Liver (tissue), 9 donors: ENCODE measurements around the gene KCNT1. TPM values are rescaled to one million over a fixed set of nuclear protein-coding genes. Genes with fewer than 3 reads are reported as not detected.

Experiments
- DNase-seq: peaks from one replicate; pipeline ENCODE4 v3.0.0-alpha.2; 2017; ENCODE audit warnings: low spot score
- H3K27ac ChIP-seq, 2 donors: one replicate each; pipeline ENCODE4 v1.7.0; 2013; ENCODE audit warnings: inconsistent platforms in 2 of 2, low read length in 2 of 2, control low read depth in 1 of 2, low read depth in 1 of 2, mild to moderate bottlenecking in 1 of 2
- H3K27me3 ChIP-seq, 4 donors: one replicate each; pipeline versions ENCODE4 v1.6.1 to v1.7.0; 2013; ENCODE audit warnings: low read length in 3 of 4, inconsistent platforms in 1 of 4, mild to moderate bottlenecking in 1 of 4, moderate library complexity in 1 of 4; ENCODE audit not compliant: control insufficient read depth in 4 of 4, insufficient read depth in 4 of 4
- H3K36me3 ChIP-seq, 4 donors: one replicate each; pipeline versions ENCODE4 v1.6.1 to v1.7.0; 2013; ENCODE audit warnings: low read length in 3 of 4, mild to moderate bottlenecking in 3 of 4, low read depth in 1 of 4, moderate library complexity in 1 of 4; ENCODE audit not compliant: control insufficient read depth in 4 of 4, insufficient read depth in 3 of 4
- H3K4me1 ChIP-seq, 4 donors: one replicate each; pipeline versions ENCODE4 v1.6.1 to v1.7.0; 2013; ENCODE audit warnings: low read length in 3 of 4, mild to moderate bottlenecking in 3 of 4, moderate library complexity in 1 of 4; ENCODE audit not compliant: control insufficient read depth in 4 of 4, insufficient read depth in 4 of 4
- H3K4me3 ChIP-seq, 3 donors: one replicate each; pipeline versions ENCODE4 v1.6.1 to v1.7.0; 2013; ENCODE audit warnings: low read length in 3 of 3, control low read depth in 1 of 3, low read depth in 1 of 3, mild to moderate bottlenecking in 1 of 3
- H3K9ac ChIP-seq, 2 donors: one replicate each; pipeline ENCODE4 v1.7.0; 2013; ENCODE audit warnings: low read length in 2 of 2, mild to moderate bottlenecking in 2 of 2, moderate library complexity in 2 of 2, control low read depth in 1 of 2, low read depth in 1 of 2
- H3K9me3 ChIP-seq, 4 donors: one replicate each; pipeline versions ENCODE4 v1.6.1 to v1.7.0; 2013; ENCODE audit warnings: low read length in 3 of 4; ENCODE audit not compliant: control insufficient read depth in 4 of 4
- ATF3 ChIP-seq: IDR thresholded peaks from 2 replicates; pipeline ENCODE4 v1.6.1; 2016; ENCODE audit warnings: antibody characterized with exemption
- CTCF ChIP-seq: fragments of 150-350 bp; IDR thresholded peaks from 2 replicates; pipeline ENCODE4 v1.5.1; 2017; ENCODE audit warnings: improper control_type of control experiment, low read depth, low read length; ENCODE audit not compliant: missing input control
- GABPA ChIP-seq, 2 donors: IDR thresholded peaks in 1 of 2; conservative IDR thresholded peaks in 1 of 2; 2 replicates each; pipeline ENCODE4 v1.6.1; 2016; ENCODE audit warnings: antibody characterized with exemption in 2 of 2, mild to moderate bottlenecking in 1 of 2, moderate library complexity in 1 of 2
- HNF4A ChIP-seq, 2 donors: conservative IDR thresholded peaks; 2 replicates each; pipeline ENCODE4 v1.6.1; 2016; ENCODE audit warnings: antibody characterized with exemption in 2 of 2, mild to moderate bottlenecking in 2 of 2
- HNF4G ChIP-seq: IDR thresholded peaks from 2 replicates; pipeline ENCODE4 v1.6.1; 2016; ENCODE audit warnings: antibody characterized with exemption
- JUND ChIP-seq, 2 donors: IDR thresholded peaks; 2 replicates each; pipeline ENCODE4 v1.6.1; 2016; ENCODE audit warnings: antibody characterized with exemption in 2 of 2
- MAX ChIP-seq: IDR thresholded peaks from 2 replicates; pipeline ENCODE4 v1.6.1; 2016; ENCODE audit warnings: antibody characterized with exemption
- NR2F2 ChIP-seq: IDR thresholded peaks from 2 replicates; pipeline ENCODE4 v1.6.1; 2016; ENCODE audit warnings: antibody characterized with exemption
- RAD21 ChIP-seq, 2 donors: IDR thresholded peaks; 2 replicates each; pipeline ENCODE4 v1.6.1; 2016; ENCODE audit warnings: antibody characterized with exemption in 2 of 2, mild to moderate bottlenecking in 2 of 2
- REST ChIP-seq: IDR thresholded peaks from 2 replicates; pipeline ENCODE4 v1.6.1; 2016; ENCODE audit warnings: antibody characterized with exemption, mild to moderate bottlenecking
- RXRA ChIP-seq, 2 donors: IDR thresholded peaks; 2 replicates each; pipeline ENCODE4 v1.6.1; 2017 to 2018; ENCODE audit warnings: antibody characterized with exemption in 2 of 2, mild to moderate bottlenecking in 1 of 2
- SP1 ChIP-seq: IDR thresholded peaks from 2 replicates; pipeline ENCODE4 v1.6.1; 2018; ENCODE audit warnings: antibody characterized with exemption, mild to moderate bottlenecking
- TAF1 ChIP-seq: conservative IDR thresholded peaks from 2 replicates; pipeline ENCODE4 v1.6.1; 2016; ENCODE audit warnings: antibody characterized with exemption, mild to moderate bottlenecking
- YY1 ChIP-seq: IDR thresholded peaks from 2 replicates; pipeline ENCODE4 v1.6.1; 2016; ENCODE audit warnings: antibody characterized with exemption, mild to moderate bottlenecking
- ZBTB33 ChIP-seq: IDR thresholded peaks from 2 replicates; pipeline ENCODE4 v1.6.1; 2016; ENCODE audit warnings: antibody characterized with exemption
- WGBS: extraction: QIAGEN DNeasy Blood & Tissue Kit; methylation state at CpG from one replicate; pipeline ENCODE4 v1.1.7; 2013; 5-methylcytosine and 5-hydroxymethylcytosine counted together
- polyA plus RNA-seq, 2 donors: library from polyadenylated mRNA; stranded (reverse) in 1 of 2; unstranded in 1 of 2; fragments of 200-250 nt in 1 of 2; fragments of >200 nt in 1 of 2; fragmentation: Nextera tagmentation in 1 of 2; extraction: Ambion mirVana in 1 of 2; gene quantifications; one replicate each; pipeline versions ENCODE4 v1.2.1 to v1.2.3, GENCODE V29; 2013 to 2015
- total RNA-seq, 2 donors: library from RNA; depleted of rRNA; stranded (reverse); fragments of >200 nt; gene quantifications; one replicate each; pipeline ENCODE4 v1.2.3, GENCODE V29; 2014
- donor health status: healthy.
- donor health status: healthy.
- donor health status: healthy.
- donor health status: healthy.
- donor health status: healthy.

Gene KCNT1
- total and polyA plus RNA-seq, 4 donors = 0.08 TPM; not detected in 2

- no peak for DNase-seq
- Histone ChIP-seq H3K4me1 (no peaks in the 10 kb centered on the region), H3K36me3 (no peaks in the 10 kb centered on the region), H3K27ac (no peak overlapping the region), H3K9me3 (peaks cover 0 to 3% (median 1%) of the 10 kb centered on the region in 4 donors), H3K4me3 (no peak overlapping the region), H3K9ac (no peak overlapping the region), H3K27me3 (no peaks in the 10 kb centered on the region)
- TF ChIP-seq REST = no peak
- no peak for TF ChIP-seq CTCF
- TF ChIP-seq ZBTB33 = no peak
- no peak for TF ChIP-seq ATF3
- TF ChIP-seq SP1 = no peak
- no peak for TF ChIP-seq JUND (IDR thresholded peaks at IDR 0.05)
- TF ChIP-seq GABPA (IDR thresholded peaks at IDR 0.05 in 1 of 2, conservative IDR thresholded peaks at IDR 0.05 in 1 of 2) = no peak
- no peak for TF ChIP-seq HNF4G
- no peak for TF ChIP-seq YY1
- no peak for TF ChIP-seq MAX
- TF ChIP-seq RAD21 (IDR thresholded peaks at IDR 0.05) = no peak
- no peak for TF ChIP-seq RXRA (IDR thresholded peaks at IDR 0.05)
- no peak for TF ChIP-seq HNF4A (conservative IDR thresholded peaks at IDR 0.05)
- TF ChIP-seq TAF1 = no peak
- 81% methylated on average over 12 of the region's 12 CpGs for WGBS
Observed at GRCh38 chr9:135760465-135760864, 58.5 kb downstream of the KCNT1 start.

- DNase-seq = no peak
- Histone ChIP-seq H3K27ac (no peak overlapping the region), H3K36me3 (no peaks in the 10 kb centered on the region), H3K4me3 (no peak overlapping the region), H3K4me1 (no peaks in the 10 kb centered on the region), H3K9me3 (peaks cover 3 to 8% (median 4%) of the 10 kb centered on the region in 4 donors), H3K9ac (no peak overlapping the region), H3K27me3 (no peaks in the 10 kb centered on the region)
- TF ChIP-seq NR2F2 = no peak
- 71% methylated on average over 20 of the region's 20 CpGs for WGBS
Observed at GRCh38 chr9:135761150-135761844, 59.3 kb downstream of the KCNT1 start.
